Measurements from ENCODE around the gene SPIN1. TPM values are rescaled to one million over a fixed set of nuclear protein-coding genes. Genes with fewer than 3 reads are reported as not detected.

SPIN1 gene
- total RNA-seq, 1 experiment from 2014 or later: 46.2 TPM

DNA sequence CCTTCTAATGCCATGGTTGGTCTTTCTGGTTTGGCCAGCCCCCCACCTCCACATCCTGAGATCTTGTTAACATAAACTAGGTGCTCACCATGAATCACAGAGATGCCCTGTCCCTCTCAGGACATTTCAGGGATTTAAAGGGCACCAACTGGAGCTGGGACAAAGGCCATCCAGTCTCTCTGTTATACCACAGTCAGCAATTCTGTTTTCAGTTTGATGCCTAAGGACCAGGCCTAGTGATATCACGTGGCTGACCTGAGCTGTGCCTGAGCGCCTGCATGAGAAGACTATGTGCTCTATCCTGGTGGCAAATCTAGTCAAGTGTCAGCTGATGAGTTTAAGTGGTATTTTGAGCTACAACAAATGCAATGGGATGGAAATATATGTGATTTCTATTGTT, 26.1 kb downstream of the SPIN1 start:
- no peaks in the 10 kb centered on the region for H3K27me3 ChIP-seq (ENCODE audit: low read length)
- H3F3A ChIP-seq (ENCODE audit: low read length, unreplicated experiment): no peaks in the 10 kb centered on the region
- H2AFZ ChIP-seq (ENCODE audit: low read length): no peak overlapping the region
- ATAC-seq (no peak), DNase-seq (no peak)
- no peaks in the 10 kb centered on the region for H4K20me1 ChIP-seq (ENCODE audit: low read length)
- H3K36me3 ChIP-seq (ENCODE audit: low read depth, low read length): peaks cover 39% of the 10 kb centered on the region
- no peaks in the 10 kb centered on the region for H3K4me1 ChIP-seq (ENCODE audit: insufficient read depth, low read length)
- no TSS peak for BruUV-seq (replicated peaks)
- TF ChIP-seq EZH2 (IDR thresholded peaks at IDR 0.05; ENCODE audit: low read length, unreplicated experiment) (no peak), EZH2phosphoT487 (IDR thresholded peaks at IDR 0.05; ENCODE audit: borderline replicate concordance, low read length) (no peak)
- peaks cover 96% of the 10 kb centered on the region for H3K79me2 ChIP-seq (ENCODE audit: low read length)
- intact Hi-C loops (cut with micrococcal nuclease): no loop called here
- H3K9me2 ChIP-seq (replicated peaks; ENCODE audit: low read length): no peaks in the 10 kb centered on the region
- ChIA-PET CTCF (no interaction called here), POLR2A (ENCODE audit: unreplicated experiment) (no interaction called here)
- H3K4me3 ChIP-seq (ENCODE audit: low read length): no peak overlapping the region
- no peak overlapping the region for H3K4me2 ChIP-seq (ENCODE audit: low read length)
- peaks cover 17% of the 10 kb centered on the region; the same call in 1 of the 2 replicates for H3K9me3 ChIP-seq (ENCODE audit: low read length)
- no peak overlapping the region for H3K9ac ChIP-seq (ENCODE audit: low read length)
- H3K27ac ChIP-seq (ENCODE audit: low read length): no peak overlapping the region

DNA sequence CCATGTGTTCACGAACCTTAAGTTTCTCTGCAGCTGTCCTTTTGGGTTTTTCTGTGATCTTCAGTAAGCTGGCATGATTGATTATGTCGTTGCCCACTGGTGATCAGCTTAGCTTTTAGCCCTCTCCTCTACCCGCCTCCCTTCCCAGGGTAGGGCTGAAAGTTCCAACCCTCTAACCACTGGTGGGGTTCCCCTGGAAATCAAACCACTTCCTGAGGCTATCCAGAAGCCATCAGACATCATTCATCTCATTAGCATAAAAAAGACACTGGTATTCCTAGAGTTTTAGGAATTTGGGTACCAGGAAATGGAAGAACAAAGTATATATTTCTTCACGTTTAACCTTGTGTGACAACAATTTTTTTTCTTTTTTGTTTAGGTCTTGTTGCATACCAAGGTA, 29.8 kb downstream of the SPIN1 start:
- TF ChIP-seq CTCF (conservative IDR thresholded peaks at IDR 0.05; ENCODE audit: low read depth, low read length) (no peak), EZH2 (IDR thresholded peaks at IDR 0.05; ENCODE audit: low read length, unreplicated experiment) (no peak), EZH2phosphoT487 (IDR thresholded peaks at IDR 0.05; ENCODE audit: borderline replicate concordance, low read length) (no peak)
- Histone ChIP-seq H3K79me2 (ENCODE audit: low read length) (peaks cover 98% of the 10 kb centered on the region), H3K27me3 (ENCODE audit: low read length) (no peaks in the 10 kb centered on the region), H3K4me2 (ENCODE audit: low read length) (no peak overlapping the region), H2AFZ (ENCODE audit: low read length) (no peak overlapping the region), H3K9me2 (replicated peaks; ENCODE audit: low read length) (no peaks in the 10 kb centered on the region), H3F3A (ENCODE audit: low read length, unreplicated experiment) (no peaks in the 10 kb centered on the region), H3K9me3 (ENCODE audit: low read length) (peaks cover 17% of the 10 kb centered on the region; the same call in 1 of the 2 replicates), H3K9ac (ENCODE audit: low read length) (no peak overlapping the region), H3K4me1 (ENCODE audit: insufficient read depth, low read length) (no peaks in the 10 kb centered on the region), H3K36me3 (ENCODE audit: low read depth, low read length) (peaks cover 72% of the 10 kb centered on the region), H3K4me3 (ENCODE audit: low read length) (no peak overlapping the region), H3K27ac (ENCODE audit: low read length) (no peak overlapping the region), H4K20me1 (ENCODE audit: low read length) (no peaks in the 10 kb centered on the region)
- DNase-seq (no peak), ATAC-seq (no peak)
- BruUV-seq (replicated peaks): no TSS peak
- intact Hi-C loops (cut with micrococcal nuclease): no loop called here
- ChIA-PET CTCF (no interaction called here), POLR2A (ENCODE audit: unreplicated experiment) (no interaction called here)

DNA sequence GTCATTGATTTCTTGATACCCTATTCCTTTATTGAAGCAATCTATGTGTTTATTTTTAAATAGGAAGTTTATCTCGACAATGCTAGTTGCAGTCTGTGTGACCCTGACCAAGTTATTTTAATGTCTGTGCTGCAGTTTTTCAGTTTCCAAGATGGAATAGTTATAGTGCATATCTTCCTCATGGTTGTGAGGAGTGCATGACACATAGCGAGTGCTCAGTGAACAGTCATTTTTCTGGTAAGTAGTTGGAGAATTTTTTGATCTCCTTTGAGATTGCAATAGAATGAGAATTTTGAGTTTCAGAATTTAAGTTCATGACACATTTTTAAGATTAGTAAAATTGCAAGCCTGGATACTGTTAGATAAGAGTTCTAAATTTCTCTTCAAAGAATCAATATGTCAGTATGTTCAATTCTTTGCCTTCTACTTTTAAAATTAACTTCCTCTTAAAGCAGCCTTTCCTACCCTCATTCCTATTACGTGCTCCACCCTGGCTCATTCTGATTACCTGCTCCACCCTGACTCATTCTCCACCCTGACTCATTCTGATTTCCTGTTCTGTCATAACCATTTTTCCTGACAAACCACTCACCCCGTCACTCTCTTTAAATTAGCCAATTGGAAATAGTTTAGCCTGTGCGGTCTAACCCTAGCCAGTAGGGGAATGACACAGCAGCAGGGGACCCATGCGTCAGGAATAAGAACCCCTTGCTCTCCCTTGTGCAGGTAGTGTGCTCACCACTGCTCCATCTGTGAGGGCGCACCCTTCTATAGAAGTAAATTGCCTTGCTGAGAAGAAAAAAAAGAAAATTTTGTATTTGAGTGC, 30.7 kb downstream of the SPIN1 start:
- H2AFZ ChIP-seq (ENCODE audit: low read length): no peak overlapping the region
- peaks cover 97% of the 10 kb centered on the region for H3K79me2 ChIP-seq (ENCODE audit: low read length)
- ChIA-PET POLR2A (ENCODE audit: unreplicated experiment) (no interaction called here), CTCF (no interaction called here)
- H3K27me3 ChIP-seq (ENCODE audit: low read length): no peaks in the 10 kb centered on the region
- no peaks in the 10 kb centered on the region for H3K9me2 ChIP-seq (replicated peaks; ENCODE audit: low read length)
- intact Hi-C loops (cut with micrococcal nuclease): no loop called here
- H3K4me3 ChIP-seq (ENCODE audit: low read length): no peak overlapping the region; the same call in 1 of the 2 replicates
- TF ChIP-seq CTCF (conservative IDR thresholded peaks at IDR 0.05; ENCODE audit: low read depth, low read length) (no peak), EZH2 (IDR thresholded peaks at IDR 0.05; ENCODE audit: low read length, unreplicated experiment) (no peak), EZH2phosphoT487 (IDR thresholded peaks at IDR 0.05; ENCODE audit: borderline replicate concordance, low read length) (no peak)
- ATAC-seq (no peak), DNase-seq (no peak)
- H3K9me3 ChIP-seq (ENCODE audit: low read length): peaks cover 17% of the 10 kb centered on the region; the same call in 1 of the 2 replicates
- no peak overlapping the region for H3K4me2 ChIP-seq (ENCODE audit: low read length)
- no peaks in the 10 kb centered on the region for H4K20me1 ChIP-seq (ENCODE audit: low read length)
- H3K27ac ChIP-seq (ENCODE audit: low read length): no peak overlapping the region
- H3K9ac ChIP-seq (ENCODE audit: low read length): no peak overlapping the region
- no peaks in the 10 kb centered on the region for H3F3A ChIP-seq (ENCODE audit: low read length, unreplicated experiment)
- no peaks in the 10 kb centered on the region for H3K4me1 ChIP-seq (ENCODE audit: insufficient read depth, low read length)
- no TSS peak for BruUV-seq (replicated peaks)
- H3K36me3 ChIP-seq (ENCODE audit: low read depth, low read length): peaks cover 70% of the 10 kb centered on the region
